Measurements from ENCODE around the gene HOXC5. TPM values are rescaled to one million over a fixed set of nuclear protein-coding genes. Genes with fewer than 3 reads are reported as not detected.

HOXC5 gene
- total RNA-seq, 4 donors from 2014 or later, result 1.4 to 2.7 (median 1.7) TPM

DNA sequence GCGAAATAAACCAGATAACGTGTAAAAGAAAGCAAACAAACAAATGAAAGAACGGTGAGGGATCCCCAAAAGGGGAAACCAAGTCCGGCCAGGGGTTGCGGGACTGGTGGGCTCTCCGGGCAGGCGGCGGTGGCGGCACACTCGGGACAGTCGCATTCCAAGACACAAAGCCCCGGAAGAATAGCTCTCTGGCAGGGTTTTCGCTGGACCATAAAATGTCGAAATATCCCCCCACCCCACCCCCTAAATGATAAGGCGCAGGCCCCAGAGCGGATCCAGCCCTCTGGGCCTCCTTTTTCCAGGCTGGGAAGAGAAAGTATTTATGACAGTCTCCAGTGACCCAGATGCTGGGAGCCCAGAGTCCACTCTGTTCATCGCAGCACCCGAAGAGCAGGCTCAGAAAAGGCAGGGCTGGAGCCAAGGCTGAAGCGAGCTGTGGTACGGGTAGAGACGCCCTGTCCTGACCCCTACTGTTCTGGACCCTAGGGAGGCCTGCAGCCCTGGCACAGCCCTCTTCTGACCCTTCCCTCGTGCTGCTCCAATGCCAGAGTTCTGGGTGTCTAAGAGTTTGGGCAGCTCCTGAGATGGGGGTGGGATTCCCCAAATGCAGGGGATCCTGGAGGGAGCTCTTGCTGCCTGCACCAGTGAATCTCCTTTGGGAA lies 26.2 kb upstream of the HOXC5 start:
- Histone ChIP-seq H3K9me3 (no peaks in the 10 kb centered on the region), H3K36me3 (peaks cover 0 to 4% (median 0%) of the 10 kb centered on the region in 3 donors), H3K4me3 (peak overlapping the region; percentile 30 to 49 (median 41)), H3K4me1 (peaks cover 0 to 89% (median 17%) of the 10 kb centered on the region in 4 donors), H3K27me3 (peaks cover 0 to 51% of the 10 kb centered on the region in 2 donors), H3K27ac (peak overlapping the region; percentile 65 to 99 (median 79))
- DNase-seq (ENCODE audit: low spot score in 2 of 2), result no peak
- no peak for TF ChIP-seq EP300 (IDR thresholded peaks at IDR 0.05)
- no peak for TF ChIP-seq POLR2A (IDR thresholded peaks at IDR 0.05)
- TF ChIP-seq, protein P1, sequence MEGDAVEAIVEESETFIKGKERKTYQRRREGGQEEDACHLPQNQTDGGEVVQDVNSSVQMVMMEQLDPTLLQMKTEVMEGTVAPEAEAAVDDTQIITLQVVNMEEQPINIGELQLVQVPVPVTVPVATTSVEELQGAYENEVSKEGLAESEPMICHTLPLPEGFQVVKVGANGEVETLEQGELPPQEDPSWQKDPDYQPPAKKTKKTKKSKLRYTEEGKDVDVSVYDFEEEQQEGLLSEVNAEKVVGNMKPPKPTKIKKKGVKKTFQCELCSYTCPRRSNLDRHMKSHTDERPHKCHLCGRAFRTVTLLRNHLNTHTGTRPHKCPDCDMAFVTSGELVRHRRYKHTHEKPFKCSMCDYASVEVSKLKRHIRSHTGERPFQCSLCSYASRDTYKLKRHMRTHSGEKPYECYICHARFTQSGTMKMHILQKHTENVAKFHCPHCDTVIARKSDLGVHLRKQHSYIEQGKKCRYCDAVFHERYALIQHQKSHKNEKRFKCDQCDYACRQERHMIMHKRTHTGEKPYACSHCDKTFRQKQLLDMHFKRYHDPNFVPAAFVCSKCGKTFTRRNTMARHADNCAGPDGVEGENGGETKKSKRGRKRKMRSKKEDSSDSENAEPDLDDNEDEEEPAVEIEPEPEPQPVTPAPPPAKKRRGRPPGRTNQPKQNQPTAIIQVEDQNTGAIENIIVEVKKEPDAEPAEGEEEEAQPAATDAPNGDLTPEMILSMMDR (IDR thresholded peaks at IDR 0.05), result no peak
- WGBS, 2 donors, result 30 to 34% methylated on average over 20 to 22 of the region's 22 CpGs

DNA sequence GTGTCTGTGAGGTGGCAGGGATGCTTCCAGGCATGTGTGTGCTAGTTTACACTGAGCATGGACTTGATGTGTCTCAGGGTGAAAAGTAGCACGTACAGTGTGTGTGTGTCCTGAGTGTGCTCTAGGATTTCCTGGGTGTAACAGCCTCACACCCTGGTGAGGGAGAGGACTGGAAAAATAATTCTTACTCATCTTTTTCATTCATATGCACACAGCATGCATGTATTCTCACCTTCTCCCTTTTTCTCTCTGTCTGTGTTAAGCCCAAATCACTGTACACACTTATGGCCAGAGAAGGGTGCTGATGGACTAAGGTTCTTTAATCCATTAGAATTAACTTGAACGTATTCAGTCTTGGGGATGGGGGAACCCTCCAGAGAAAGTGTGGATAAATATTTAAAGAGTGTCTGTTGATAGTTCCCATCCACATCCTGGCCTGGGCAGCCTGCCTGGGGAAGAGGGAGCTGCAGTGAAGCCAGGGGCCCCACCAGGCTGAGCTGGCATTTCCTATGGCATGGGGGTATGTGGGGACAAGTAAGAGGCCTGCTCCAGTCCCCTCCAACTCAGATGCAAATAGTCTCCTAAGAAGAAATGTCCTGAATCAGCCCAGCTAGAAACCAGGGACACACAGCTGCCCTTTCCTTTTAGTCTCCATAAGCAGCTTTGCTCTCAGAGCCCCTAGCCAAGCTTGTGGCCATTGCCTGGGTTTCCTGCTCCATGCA lies 25.2 kb upstream of the HOXC5 start:
- peaks cover 0 to 86% (median 17%) of the 10 kb centered on the region in 4 donors for H3K4me1 ChIP-seq
- no peaks in the 10 kb centered on the region for H3K9me3 ChIP-seq
- H3K27me3 ChIP-seq, result peaks cover 0 to 56% of the 10 kb centered on the region in 2 donors
- TF ChIP-seq POLR2A (IDR thresholded peaks at IDR 0.05) (no peak), EP300 (IDR thresholded peaks at IDR 0.05) (no peak)
- TF ChIP-seq, protein P1 (IDR thresholded peaks at IDR 0.05), result no peak
- H3K27ac ChIP-seq, result peak overlapping the region in 3 of 4 donors; percentile 23 to 99 (median 96)
- no peak overlapping the region for H3K4me3 ChIP-seq
- no peak for DNase-seq (ENCODE audit: low spot score in 2 of 2)
- H3K36me3 ChIP-seq, result peaks cover 0 to 4% (median 0%) of the 10 kb centered on the region in 3 donors
- WGBS, 2 donors, result 37 to 51% methylated on average over 2 of the region's 2 CpGs

- Histone ChIP-seq H3K36me3 (no peaks in the 10 kb centered on the region), H3K4me1 (peaks cover 0 to 86% (median 20%) of the 10 kb centered on the region in 4 donors), H3K4me3 (no peak overlapping the region), H3K9me3 (no peaks in the 10 kb centered on the region), H3K27me3 (peaks cover 0 to 57% of the 10 kb centered on the region in 2 donors), H3K27ac (peak overlapping the region in 3 of 4 donors; percentile 23 to 99 (median 96))
- no peak for TF ChIP-seq POLR2A (IDR thresholded peaks at IDR 0.05)
- no peak for TF ChIP-seq EP300 (IDR thresholded peaks at IDR 0.05)
- TF ChIP-seq, protein P1 (IDR thresholded peaks at IDR 0.05), result no peak
- no peak for DNase-seq (ENCODE audit: low spot score in 2 of 2)
- WGBS, 2 donors, result 52 to 56% methylated on average over 2 of the region's 2 CpGs
These were observed 24.6 kb upstream of the HOXC5 start for GRCh38 chr12:54008260-54008552.

- Histone ChIP-seq H3K9me3 (no peaks in the 10 kb centered on the region), H3K36me3 (no peaks in the 10 kb centered on the region), H3K27ac (peak overlapping the region; percentile 78 to 99 (median 92)), H3K27me3 (peaks cover 0 to 62% of the 10 kb centered on the region in 2 donors), H3K4me3 (peak overlapping the region; percentile 39 to 59 (median 52)), H3K4me1 (peaks cover 0 to 81% (median 18%) of the 10 kb centered on the region in 4 donors)
- 8 to 9% methylated on average over 23 to 35 of the region's 51 CpGs for WGBS, 2 donors
- TF ChIP-seq, protein P1 (IDR thresholded peaks at IDR 0.05), result no peak
- TF ChIP-seq EP300 (IDR thresholded peaks at IDR 0.05) (no peak), POLR2A (IDR thresholded peaks at IDR 0.05) (no peak)
- no peak for DNase-seq (ENCODE audit: low spot score in 2 of 2)
These were observed 23.4 kb upstream of the HOXC5 start for GRCh38 chr12:54009171-54010052.
